GM19468 (cell line): ENCODE data around the gene CCL7.

Experiments used
- ATAC-seq: cut with Tn5 transposase; IDR thresholded peaks from one replicate; pipeline ENCODE4 v1.9.1; 2021; ENCODE audit warnings: mild to moderate bottlenecking, moderate library complexity, moderate number of reproducible peaks; ENCODE audit not compliant: unreplicated experiment; ENCODE audit errors: extremely low read depth

CCL7 gene

DNA sequence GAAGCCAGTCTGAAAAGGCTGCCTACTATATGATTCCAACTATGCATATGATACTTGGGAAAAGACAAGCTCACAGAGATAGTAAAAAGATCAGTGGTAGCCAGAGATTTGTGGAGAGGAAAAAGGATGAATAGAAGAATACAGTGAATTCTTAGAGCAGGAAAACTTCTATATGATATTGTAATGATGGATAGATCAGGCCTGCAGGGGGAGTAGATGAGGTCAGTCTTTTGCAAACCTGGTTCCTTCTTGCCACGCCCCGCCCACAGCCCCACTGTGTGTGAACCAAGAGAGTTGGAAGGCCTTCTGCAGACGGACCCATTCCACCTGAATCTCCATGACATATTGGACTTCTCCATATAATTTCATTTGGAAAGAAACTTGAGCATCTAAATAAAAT lies 48.5 kb downstream of the CCL7 start:
- ATAC-seq = no peak

DNA sequence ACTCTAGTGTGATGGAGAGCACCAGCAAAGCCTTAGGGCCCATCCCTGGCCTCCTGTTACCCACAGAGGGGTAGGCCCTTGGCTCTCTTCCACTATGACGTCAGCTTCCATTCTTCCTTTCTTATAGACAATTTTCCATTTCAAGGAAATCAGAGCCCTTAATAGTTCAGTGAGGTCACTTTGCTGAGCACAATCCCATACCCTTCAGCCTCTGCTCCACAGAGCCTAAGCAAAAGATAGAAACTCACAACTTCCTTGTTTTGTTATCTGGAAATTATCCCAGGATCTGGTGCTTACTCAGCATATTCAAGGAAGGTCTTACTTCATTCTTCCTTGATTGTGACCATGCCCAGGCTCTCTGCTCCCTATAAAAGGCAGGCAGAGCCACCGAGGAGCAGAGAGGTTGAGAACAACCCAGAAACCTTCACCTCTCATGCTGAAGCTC lies 49.0 kb downstream of the CCL7 start, which contains the start of gene CCL8:
CCL8 (plus strand) TSS at position 397 of the 445 bp plus-strand sequence. CDS start 67 bp downstream, outside the sequence.
- ATAC-seq = no peak
